Raji (cell line): ENCODE measurements around the gene GEMIN8.

Experiments
- POLR2A ChIP-seq: IDR thresholded peaks from 2 replicates; pipeline ENCODE4 v1.6.1; 2011; ENCODE audit warnings: low read depth, low read length, control low read depth; ENCODE audit not compliant: insufficient read depth

Gene GEMIN8

DNA sequence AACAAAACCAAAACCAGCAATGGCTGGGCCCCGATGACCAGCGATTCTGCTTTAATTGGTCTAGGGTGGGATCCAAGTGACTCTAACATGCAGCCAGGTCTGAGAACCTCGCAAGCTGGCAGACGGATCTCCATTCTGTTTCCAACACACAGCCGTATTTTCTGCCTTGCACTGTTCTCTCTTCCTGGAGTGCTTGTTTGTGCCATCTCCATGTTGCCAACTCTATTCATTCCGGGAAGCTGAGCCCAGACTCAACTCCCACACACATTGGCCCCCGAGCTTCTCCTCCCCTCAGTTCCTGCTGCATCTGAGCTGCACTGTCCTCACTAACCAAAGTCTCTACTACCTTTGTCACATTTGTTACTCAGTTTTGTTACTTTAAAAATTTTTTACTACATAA, 35.6 kb downstream of the GEMIN8 start:
- no peak for TF ChIP-seq POLR2A

DNA sequence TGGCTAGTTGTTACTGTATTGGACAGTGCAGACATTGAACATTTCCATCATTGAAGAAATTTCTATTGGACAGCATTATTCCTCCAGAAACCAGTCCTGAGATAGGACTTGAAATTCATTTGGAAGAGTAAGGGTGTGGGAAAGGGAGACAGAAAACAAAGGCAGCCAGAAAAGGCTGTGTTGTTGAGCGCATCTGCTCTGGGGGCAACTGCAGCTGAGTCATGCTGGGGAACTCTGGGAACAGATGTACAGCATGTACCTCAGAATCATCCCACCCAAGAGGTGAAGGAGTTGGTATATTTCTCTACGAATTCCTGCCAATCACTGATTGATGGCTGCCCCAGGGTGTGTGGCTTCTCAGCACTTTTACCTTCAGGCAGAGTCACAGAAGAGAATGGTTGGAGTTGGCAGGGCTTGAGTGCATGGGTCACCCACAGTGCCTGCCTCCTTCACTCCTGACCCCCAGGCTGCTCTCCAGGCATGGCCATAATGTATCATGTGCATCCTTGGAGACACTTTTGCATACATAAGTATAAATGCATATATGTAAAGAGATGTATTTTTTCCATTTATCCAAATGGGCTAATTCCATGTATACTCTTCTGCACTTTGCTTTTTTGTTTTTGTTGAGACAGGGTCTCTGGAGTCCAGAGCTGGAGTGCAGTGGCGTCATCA, 39.4 kb downstream of the GEMIN8 start:
- no peak for TF ChIP-seq POLR2A

DNA sequence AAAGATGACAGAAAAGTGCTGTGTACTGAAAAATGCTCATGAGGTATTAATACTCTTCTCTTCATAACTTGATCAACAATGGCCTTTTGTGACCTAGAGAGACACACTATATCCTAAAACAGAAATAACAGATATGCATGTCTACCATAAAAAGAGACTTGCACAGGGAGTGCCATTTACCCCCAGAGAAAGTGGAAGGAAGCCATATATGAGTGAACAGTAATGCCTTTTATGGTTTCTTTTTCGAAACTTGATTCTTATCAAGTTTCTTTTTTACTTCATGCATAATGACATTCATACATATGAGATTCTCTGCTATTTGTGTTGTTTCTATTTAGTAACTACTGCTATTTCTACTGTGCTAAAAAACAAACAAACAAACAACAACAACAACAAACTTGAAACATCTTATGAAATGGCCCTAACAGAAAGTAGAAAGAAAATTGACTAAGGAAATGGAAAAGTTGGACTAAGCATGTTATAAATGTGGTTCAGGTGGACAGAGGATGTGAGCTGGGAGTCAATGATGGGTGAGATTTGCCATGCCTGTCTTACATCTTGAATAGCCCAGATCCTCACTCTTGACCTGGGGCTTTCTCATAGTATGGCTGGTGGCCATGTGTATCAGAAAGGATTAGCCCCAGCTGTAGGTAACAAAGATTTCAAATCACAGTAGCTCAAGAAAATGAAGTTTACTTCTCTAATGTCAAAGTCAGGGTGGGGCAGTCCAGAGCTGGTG, 43.8 kb downstream of the GEMIN8 start:
- TF ChIP-seq POLR2A, result no peak

DNA sequence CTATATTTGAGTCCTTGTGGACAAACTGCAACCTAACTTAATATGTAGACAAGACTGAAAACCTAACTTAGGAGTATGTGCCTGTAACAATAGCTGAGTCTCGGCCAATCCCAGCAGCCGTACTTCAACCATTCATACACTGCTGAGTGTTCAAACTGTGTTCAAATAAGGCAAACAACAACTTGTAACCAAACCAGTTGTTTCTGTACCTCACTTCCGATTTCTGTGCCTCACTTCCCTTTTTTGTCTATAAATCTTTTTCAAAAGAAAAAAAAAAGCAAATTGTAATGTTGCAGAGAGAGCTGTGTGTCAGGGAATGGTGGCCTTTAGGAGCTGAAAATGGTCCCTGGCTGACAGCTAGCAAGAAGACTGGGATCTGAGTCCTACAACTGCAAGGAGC, 46.0 kb downstream of the GEMIN8 start:
- no peak for TF ChIP-seq POLR2A

DNA sequence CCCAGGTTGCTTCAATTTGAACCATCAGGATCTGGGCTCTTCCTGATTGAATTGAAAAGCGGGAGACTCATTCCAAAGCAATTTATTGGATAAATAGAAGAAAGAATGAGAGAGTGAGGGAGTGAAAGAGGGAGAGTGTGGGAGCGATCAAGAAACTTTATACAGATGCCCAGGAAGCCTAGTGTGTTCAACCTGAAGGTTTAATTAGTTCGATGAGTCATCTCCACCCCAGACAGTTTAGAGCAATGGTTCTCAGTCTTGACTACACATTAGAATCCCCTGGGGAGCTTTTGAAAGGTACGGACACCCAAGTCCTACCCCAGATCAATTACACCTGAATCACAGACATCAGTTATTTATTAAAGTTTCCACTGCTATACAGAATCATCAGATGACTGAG, 61.5 kb downstream of the GEMIN8 start:
- TF ChIP-seq POLR2A, result no peak

DNA sequence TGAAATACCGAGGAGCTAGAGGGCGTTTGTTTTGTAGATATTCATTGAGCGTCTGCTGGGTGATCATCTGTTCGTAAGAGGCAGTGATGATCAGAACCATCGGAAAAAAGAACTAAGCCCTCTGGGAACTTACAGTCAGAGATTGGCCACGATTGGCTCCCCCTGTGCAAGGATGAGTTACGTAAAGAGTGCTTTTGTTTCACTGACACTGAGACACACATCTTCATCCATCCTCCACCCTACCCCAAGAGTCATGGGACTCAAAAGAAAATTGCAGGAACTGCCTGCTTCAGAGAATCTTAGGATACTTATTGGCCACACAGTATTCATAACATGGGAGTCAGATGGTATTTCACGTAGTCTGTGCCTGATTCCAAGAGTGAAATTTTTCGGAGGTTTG, 62.1 kb downstream of the GEMIN8 start:
- no peak for TF ChIP-seq POLR2A

DNA sequence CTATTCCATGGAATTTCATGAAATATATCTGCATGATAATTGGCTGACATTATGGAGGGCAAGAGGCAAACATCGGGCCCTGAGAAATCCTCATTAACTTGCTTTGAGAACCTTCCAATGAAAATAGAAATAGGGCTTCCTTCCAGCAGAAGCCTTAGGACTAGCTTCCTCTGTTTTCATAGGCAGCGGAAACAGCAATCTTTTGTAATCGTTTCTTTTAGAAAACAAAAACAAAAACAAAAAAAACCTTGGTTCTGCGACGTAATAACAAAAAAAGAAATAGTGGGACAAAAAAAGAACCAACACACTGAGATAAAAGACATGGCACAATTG, 62.9 kb downstream of the GEMIN8 start:
- TF ChIP-seq POLR2A, result no peak

DNA sequence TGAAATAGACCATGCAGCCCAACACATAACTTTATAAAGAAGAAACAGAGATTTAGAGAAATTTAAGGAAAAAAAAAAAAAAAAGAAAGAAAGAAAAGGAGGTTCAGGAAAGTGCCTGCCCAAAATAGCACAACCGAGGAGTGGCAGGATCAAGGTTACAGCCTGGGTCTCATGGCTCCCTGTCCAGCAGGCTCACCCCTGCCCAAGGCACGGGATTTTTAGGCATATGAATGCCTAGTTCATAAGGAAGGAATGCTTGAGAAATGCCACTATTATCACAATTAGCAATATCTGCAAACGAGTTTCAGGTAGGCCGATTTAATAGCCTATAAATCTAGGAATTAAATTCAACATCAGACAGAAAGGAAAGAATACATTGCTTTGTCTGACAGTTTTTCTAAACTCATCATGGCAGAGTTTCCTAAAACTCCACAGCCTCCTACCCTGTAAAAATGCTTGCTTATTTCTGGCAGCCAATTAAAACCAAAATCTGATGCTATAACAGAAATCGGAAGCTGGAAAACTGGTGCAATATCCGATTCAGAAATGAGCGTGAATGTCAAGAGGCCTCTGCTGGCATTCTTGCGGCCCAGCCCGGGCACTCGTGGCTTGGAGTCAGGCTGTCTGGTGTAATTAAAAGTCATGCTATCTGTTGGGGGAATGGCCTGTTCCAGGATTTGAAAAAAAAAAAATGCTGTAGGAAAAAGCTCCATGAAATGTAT, 63.5 kb downstream of the GEMIN8 start:
- TF ChIP-seq POLR2A, result no peak

DNA sequence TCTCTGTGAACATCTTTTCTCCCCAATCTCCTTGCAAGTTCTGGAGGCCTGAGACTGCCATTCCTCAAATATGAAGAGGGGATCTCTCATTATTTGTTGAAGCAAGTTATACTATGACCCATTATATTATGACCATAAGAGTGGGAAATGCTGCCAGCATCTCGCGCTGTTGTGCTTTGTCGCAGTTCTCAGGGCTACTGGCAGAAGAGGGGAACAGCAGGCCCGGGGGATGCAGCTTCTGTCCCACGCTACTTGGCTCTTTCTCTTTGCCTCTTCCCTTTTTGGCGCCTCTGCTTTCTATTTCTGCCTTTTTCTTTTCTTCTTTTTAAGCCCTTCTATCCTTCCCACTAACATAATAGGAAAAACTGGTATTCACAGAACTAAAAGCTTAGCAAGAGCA, 64.2 kb downstream of the GEMIN8 start:
- no peak for TF ChIP-seq POLR2A

DNA sequence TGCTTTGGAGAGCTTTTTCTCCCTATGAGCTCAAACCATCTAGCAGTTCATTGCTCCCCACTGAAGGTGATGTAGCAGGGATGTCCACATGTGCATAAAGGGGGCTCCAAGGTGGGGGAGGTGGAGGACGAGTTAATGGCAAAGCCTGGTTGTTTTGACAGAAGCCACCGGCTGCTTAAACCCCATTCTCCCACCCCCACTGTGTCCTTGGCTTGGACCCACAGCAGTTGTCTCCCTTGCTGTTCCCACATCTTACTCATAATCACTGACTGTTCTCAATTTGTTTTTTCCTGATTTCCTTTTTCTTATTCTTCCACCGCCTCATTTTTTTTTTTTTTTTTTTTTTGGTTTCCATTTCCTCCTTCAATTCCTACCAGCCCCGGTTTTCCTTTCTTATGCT, 72.7 kb downstream of the GEMIN8 start:
- no peak for TF ChIP-seq POLR2A
